HG03159 (cell line): ENCODE measurements around the gene OTUD6A.
A peak's percentile ranks its signal among the peaks of the same experiment; 100 is the strongest.

Experiments
- ATAC-seq: cut with Tn5 transposase; IDR thresholded peaks from one replicate; pipeline ENCODE4 v1.9.1; 2021; ENCODE audit warnings: mild to moderate bottlenecking, moderate library complexity; ENCODE audit not compliant: unreplicated experiment

OTUD6A gene

GRCh38 chrX:70062076-70062475 is at the start of gene OTUD6A:
OTUD6A (plus strand) TSS chrX:70062457; CDS start chrX:70062525, 68 bp downstream.
- no peak for ATAC-seq

DNA sequence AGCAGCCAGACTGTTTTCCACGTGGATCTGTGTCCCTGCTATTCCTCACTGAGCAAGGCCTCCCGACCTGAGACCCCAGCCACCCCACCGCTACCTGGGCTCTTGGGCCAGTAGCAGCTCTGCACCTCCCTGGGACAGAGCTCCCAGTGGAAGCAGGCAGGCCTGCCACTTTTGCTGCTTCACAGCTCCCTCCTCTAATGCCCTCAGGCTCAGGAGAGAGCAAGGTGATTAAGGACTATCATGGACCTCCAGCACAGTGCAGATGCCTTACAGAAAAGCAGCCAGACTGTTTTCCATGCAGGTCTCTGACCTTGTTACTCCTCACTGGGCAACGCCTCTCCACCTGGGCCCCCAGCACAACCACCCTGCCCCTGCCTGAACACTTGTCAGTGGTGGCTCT is 49.5 kb upstream of the OTUD6A start:
- ATAC-seq, result no peak

DNA sequence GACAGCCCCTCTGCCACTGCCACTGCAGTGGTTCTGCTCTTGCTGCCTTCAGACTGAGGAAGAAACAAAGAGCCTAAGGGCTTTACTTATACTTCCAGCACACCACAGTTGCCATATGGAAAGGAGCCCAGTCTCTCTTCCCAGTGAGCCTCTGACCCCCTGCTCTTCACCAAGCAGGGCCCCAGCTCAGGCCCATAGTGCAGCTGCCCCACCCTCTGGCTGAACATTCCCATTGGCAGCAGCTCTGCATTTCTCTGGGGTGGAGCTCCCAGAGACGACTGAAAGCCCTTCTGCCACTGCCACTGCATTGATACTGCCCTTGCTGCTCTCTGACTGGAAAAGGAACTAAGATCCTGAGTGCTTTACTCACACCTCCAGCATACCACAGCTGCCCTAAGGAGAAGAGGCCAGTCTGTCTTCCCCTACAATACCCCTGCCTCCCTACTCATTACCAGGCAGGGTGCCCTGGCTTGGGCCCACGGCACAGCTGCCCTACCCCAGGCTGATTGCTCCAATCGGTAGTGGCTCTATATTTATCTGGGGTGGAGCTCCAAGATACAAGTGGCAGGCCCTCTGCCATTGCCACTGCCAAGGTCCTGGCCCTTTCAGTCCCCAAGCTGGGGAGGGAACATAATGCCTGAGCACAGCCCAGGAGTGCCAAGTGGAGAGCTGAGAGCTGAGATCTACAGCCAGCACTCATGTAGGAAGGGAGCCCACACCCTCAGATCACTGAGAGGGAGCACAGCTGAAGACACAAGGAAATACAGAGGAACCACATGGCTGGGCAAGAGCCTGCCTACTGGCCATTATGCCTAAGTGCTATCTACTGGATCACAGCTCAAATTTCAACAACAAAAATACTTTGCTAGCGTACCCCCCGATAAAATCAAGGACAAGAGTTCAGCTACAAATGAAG is 48.5 kb upstream of the OTUD6A start:
- no peak for ATAC-seq

- no peak for ATAC-seq
Measured at GRCh38 chrX:70016513-70016912, 45.7 kb upstream of the OTUD6A start.

DNA sequence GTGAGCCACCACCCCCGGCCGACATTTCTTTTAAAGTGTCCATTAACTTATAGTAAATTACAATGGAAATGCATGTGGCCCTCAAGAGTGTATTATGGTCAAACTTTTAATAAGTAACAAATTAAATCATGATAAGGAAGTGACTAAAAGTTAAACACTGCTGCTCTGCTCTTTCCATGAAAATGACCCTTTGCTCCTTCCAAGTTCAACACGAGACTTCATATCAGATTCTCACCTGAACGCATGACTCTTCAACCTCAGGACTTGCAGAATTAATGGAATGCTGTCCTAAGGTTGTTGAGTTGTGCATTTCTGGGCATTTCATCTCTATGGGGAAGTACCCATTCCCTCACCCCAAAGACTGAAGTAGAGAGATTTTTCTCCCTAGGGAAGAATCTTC is 39.6 kb upstream of the OTUD6A start:
- ATAC-seq, result no peak

- ATAC-seq, result no peak
Measured at GRCh38 chrX:70025464-70025863, 36.8 kb upstream of the OTUD6A start.

- no peak for ATAC-seq
Measured at GRCh38 chrX:70026112-70026850, 36.0 kb upstream of the OTUD6A start.

GRCh38 chrX:70026851-70027200 is 35.4 kb upstream of the OTUD6A start:
- no peak for ATAC-seq

- ATAC-seq, result no peak
Measured at GRCh38 chrX:70029863-70030262, 32.4 kb upstream of the OTUD6A start.

- peak; percentile 74 for ATAC-seq
Measured at GRCh38 chrX:70030301-70030767, 31.9 kb upstream of the OTUD6A start.

- no peak for ATAC-seq
Measured at GRCh38 chrX:70032792-70033191, 29.5 kb upstream of the OTUD6A start.

GRCh38 chrX:70033348-70034051 is 28.8 kb upstream of the OTUD6A start:
- ATAC-seq, result peak; percentile 59

DNA sequence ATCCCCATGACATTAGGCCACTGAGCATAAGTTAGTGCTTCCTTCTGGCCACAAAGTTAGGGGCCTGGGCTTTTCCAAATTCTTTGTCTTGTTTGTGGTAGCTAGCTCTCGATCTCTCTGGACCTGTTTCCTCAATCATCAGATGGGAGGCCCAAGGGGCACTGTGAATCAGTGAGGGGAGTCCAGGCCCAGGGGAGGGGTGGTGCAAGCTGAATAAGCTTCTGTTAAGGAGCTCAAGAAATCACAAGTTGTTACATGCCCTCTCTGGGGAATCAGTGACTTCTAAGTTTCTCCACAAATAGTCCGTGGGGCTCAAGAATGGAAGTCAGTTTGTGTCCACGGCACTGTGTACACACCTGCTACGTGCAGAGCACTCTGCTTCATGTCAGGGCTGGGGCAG is 27.6 kb upstream of the OTUD6A start:
- ATAC-seq, result no peak

DNA sequence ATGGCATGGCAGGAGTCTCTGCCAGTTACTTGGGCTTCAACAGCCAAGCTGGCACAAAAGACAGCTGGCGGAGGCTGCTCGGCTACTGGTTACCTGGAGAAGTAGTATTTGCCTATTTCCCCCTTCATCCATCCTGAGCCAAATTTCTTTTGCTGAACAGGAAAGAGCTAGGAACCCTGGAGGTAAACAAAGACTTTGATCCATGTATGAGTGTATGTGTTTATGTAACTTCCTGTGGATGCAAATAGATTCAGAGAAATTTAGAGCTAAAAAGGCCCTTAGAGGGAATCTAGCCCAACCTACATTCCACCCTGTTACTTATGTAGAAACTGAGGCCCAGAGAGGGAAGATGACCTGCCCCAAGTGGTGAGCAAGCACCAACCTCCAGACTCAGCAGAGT is 23.7 kb upstream of the OTUD6A start:
- ATAC-seq, result no peak

- no peak for ATAC-seq
Measured at GRCh38 chrX:70038951-70039350, 23.3 kb upstream of the OTUD6A start.

DNA sequence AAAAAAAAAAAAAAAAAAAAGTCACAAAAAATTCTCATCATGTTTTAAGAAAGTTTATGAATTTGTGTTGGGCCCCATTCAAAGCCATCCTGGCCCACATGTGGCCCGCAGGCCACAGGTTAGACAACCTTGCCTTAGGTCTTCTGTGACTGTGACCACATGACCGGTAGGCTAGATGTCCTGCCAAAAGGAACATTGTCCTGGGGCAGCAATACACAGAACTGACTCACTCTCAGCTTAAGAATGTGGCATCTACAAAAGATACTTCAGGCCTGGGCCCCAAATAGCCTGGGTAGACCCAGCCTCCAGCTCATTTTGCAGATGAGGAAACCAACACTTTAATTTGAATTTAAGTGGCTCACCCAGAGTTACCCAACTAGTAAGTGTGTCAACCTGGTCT is 22.5 kb upstream of the OTUD6A start:
- no peak for ATAC-seq

GRCh38 chrX:70041993-70042392 is 20.3 kb upstream of the OTUD6A start:
- ATAC-seq, result no peak

DNA sequence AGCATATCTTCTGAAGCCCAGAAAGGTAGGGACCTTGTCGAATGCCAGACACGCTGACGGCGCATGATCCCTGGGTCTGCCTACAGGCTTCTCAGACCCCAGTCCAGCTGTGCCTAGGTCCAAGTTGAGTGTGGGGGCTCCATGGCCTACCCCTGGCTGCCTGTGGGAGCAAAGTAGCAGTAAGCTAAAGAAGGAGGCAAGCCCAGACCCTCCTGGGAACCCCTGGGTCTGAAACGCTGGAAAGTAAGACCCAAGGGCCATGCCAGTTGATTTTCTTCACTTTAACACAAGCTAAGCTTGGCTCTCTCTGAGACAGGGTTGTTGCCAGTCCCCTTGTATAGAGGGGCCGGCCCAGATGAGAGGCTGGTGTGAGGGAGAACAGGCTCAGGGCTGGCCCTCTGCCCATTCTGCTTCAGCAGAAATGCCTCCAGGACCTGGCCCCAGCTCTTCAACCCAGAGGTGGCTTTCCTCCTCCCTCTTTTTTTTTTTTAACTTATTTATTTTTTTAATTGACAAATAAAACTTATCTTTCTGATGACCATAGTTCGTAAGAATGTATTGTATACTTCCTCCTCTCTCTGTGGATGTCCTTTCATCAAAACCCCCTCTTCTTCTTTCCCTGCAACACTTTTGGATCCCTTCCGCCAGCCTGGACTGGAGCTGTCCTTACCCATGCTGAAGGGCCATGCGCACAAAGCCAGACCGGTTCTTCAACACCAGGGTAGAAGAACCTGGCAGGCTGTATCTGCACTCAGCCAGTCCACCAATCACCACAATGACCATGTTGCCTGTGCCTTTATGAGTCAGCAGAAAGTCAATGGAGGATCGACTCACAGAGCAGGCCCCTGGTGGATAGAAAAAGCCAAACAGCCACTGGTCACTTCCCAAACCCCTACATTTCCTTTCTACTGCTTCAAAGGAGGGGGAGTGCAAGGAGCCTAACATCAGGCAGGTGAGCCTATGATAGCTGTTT is 19.6 kb upstream of the OTUD6A start:
- ATAC-seq, result no peak

DNA sequence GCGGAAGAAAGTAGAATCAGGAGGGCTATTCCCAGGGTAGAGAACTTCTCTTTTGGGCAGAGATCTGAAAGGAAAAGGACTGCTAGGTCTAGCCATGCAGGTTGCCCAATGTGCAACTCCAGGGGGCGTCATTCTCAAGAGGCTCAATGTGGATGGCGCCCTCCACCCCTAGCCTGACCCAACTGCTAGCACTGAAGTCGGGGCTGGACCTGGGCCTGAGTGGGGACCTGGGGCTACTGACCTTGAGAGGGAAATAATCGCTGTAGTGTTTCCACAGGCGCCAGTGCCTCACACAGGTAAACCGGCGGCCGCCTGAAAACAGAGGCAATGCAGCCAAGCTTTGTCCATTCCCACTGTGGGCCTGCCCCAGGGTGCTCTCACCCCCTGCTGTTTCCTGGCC is 18.6 kb upstream of the OTUD6A start:
- no peak for ATAC-seq

- no peak for ATAC-seq
Measured at GRCh38 chrX:70044541-70045245, 17.6 kb upstream of the OTUD6A start.
